ENCODE data around the gene SNAP47. TPM values are rescaled to one million over a fixed set of nuclear protein-coding genes. Genes with fewer than 3 reads are reported as not detected.
"Not testable (repeated sequence)": the region's sequence is repeated elsewhere in the genome, so short reads cannot be mapped to it uniquely, and the experiment has no call there.

SNAP47 gene
- total RNA-seq, 2 donors from 2014 or later: 51.6 to 74.7 TPM

DNA sequence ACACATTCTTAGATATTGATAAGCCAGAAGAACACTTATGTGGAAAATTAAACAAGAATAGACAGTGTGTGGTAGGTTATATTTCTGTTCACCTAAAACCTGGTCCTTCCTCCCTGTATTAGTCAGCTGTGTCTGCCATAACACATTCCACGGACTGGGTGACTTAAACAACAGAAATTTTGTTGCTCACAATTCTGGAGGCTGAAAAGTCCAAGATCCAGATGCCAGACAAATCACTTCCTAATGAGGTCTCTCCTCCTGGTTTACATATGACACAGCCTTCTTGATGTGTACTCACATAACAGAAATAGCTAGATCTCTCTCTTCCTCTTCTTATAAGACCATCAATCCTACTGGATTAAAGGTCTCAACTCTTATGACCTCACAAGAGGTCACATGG lies 25.8 kb upstream of the SNAP47 start:
- Histone ChIP-seq H3K4me3 (no peak overlapping the region), H3K9me3 (no peaks in the 10 kb centered on the region), H3K27me3 (replicated peaks; ENCODE audit: insufficient read depth) (no peaks in the 10 kb centered on the region), H3K4me1 (replicated peaks) (no peaks in the 10 kb centered on the region), H3K27ac (no peak overlapping the region), H3K36me3 (no peaks in the 10 kb centered on the region)
- no peak for DNase-seq (ENCODE audit: low spot score)
- TF ChIP-seq, protein P1, sequence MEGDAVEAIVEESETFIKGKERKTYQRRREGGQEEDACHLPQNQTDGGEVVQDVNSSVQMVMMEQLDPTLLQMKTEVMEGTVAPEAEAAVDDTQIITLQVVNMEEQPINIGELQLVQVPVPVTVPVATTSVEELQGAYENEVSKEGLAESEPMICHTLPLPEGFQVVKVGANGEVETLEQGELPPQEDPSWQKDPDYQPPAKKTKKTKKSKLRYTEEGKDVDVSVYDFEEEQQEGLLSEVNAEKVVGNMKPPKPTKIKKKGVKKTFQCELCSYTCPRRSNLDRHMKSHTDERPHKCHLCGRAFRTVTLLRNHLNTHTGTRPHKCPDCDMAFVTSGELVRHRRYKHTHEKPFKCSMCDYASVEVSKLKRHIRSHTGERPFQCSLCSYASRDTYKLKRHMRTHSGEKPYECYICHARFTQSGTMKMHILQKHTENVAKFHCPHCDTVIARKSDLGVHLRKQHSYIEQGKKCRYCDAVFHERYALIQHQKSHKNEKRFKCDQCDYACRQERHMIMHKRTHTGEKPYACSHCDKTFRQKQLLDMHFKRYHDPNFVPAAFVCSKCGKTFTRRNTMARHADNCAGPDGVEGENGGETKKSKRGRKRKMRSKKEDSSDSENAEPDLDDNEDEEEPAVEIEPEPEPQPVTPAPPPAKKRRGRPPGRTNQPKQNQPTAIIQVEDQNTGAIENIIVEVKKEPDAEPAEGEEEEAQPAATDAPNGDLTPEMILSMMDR (IDR thresholded peaks at IDR 0.05): no peak
- TF ChIP-seq POLR2AphosphoS5 (IDR thresholded peaks at IDR 0.05) (no peak), POLR2A (IDR thresholded peaks at IDR 0.05) (no peak)
- WGBS: 81% methylated on average over 1 of the region's 1 CpG
- intact Hi-C loops (cut with DNase I): no loop called here

DNA sequence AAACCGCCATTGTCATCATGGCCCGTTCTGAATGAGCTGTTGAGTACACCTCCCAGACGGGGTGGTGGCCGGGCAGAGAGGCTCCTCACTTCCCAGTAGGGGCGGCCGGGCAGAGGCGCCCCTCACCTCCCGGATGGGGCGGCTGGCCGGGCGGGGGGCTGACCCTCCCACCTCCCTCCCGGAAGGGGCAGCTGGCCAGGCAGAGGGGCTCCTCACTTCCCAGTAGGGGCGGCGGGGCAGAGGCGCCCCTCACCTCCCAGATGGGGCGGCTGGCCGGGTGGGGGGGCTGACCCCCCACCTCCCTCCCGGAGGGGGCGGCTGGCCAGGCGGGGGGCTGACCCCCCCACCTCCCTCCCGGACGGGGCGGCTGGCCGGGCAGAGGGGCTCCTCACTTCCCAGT lies 24.8 kb upstream of the SNAP47 start:
- H3K9me3 ChIP-seq; H3K36me3 ChIP-seq; DNase-seq (ENCODE audit: low spot score); H3K4me3 ChIP-seq; intact Hi-C loops (cut with DNase I); H3K4me1 ChIP-seq (replicated peaks); H3K27me3 ChIP-seq (replicated peaks; ENCODE audit: insufficient read depth); H3K27ac ChIP-seq: not testable (repeated sequence)
- 94% methylated on average over 10 of the region's 24 CpGs for WGBS

DNA sequence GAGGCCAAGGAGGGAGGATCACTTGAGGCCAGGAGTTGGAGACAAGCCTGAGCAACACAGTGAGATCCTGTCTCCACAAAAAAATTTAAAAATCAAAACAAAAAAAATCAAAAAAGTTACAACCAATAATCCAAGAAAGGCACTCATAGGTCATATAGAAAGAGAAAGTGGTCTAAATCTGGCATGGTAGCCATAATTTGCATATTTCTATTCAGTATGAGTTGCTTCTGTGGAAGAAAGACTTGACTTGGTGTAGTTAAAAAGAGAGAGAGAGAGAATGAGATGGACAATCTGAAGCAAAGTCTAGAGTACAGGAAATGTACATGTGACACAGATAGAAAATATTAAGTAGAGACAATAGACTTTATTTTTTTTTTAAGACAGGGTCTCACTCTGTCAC lies 22.6 kb upstream of the SNAP47 start:
- Histone ChIP-seq H3K4me1 (replicated peaks) (no peaks in the 10 kb centered on the region), H3K27me3 (replicated peaks; ENCODE audit: insufficient read depth) (no peaks in the 10 kb centered on the region), H3K9me3 (no peaks in the 10 kb centered on the region), H3K4me3 (no peak overlapping the region), H3K27ac (no peak overlapping the region), H3K36me3 (no peaks in the 10 kb centered on the region)
- intact Hi-C loops (cut with DNase I): no loop called here
- TF ChIP-seq POLR2A (IDR thresholded peaks at IDR 0.05): no peak
- TF ChIP-seq POLR2AphosphoS5 (IDR thresholded peaks at IDR 0.05): no peak
- TF ChIP-seq, protein P1 (IDR thresholded peaks at IDR 0.05): no peak
- DNase-seq (ENCODE audit: low spot score): no peak

DNA sequence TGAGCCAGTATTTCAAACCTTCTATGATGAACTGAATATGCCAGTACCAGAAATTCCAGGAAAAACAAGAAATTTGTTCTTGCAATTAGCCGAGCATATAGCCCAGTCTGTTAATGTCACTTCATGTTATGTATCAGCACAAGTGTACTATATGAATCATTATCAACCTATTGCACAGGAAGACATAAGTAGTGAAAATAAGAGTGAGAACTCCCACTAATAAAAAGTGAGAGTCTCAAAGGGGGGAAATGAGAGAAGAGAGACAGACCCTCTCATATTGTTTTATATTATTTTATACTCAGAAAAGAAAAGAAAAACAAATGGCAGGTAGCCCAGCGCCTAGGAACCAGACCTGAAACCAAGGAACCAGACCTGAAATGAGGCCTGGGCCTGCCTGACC lies 16.3 kb upstream of the SNAP47 start:
- 78% methylated on average over 2 of the region's 2 CpGs for WGBS
- no peak for DNase-seq (ENCODE audit: low spot score)
- intact Hi-C loops (cut with DNase I): no loop called here
- H3K4me3 ChIP-seq: no peak overlapping the region
- TF ChIP-seq, protein P1 (IDR thresholded peaks at IDR 0.05): no peak
- TF ChIP-seq POLR2AphosphoS5 (IDR thresholded peaks at IDR 0.05) (no peak), POLR2A (IDR thresholded peaks at IDR 0.05) (no peak)
- no peaks in the 10 kb centered on the region for H3K36me3 ChIP-seq
- no peaks in the 10 kb centered on the region for H3K27me3 ChIP-seq (replicated peaks; ENCODE audit: insufficient read depth)
- no peaks in the 10 kb centered on the region for H3K9me3 ChIP-seq
- H3K4me1 ChIP-seq (replicated peaks): no peaks in the 10 kb centered on the region
- no peak overlapping the region for H3K27ac ChIP-seq

DNA sequence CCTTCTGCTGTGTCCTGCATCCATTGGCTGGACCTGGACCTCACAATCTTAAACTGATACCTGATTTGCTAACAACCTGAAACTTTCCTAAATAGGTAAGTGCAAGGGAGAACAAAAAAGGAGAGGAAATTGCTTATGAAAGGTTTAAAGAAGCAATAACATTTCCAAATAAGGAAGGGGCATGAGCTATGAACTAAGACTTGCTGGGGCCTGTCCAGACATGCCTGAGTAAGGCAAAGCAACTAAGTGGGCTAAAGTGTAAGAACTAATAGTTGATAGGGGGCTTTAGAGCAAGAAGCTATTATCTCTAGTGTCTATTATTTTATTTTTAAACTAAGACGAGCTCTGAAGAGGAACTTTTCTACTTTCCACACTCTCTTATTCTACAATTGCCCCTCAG lies 11.8 kb upstream of the SNAP47 start:
- Histone ChIP-seq H3K36me3 (no peaks in the 10 kb centered on the region), H3K9me3 (no peaks in the 10 kb centered on the region), H3K4me3 (no peak overlapping the region), H3K27ac (no peak overlapping the region), H3K27me3 (replicated peaks; ENCODE audit: insufficient read depth) (no peaks in the 10 kb centered on the region), H3K4me1 (replicated peaks) (no peaks in the 10 kb centered on the region)
- TF ChIP-seq POLR2A (IDR thresholded peaks at IDR 0.05): no peak
- TF ChIP-seq POLR2AphosphoS5 (IDR thresholded peaks at IDR 0.05): no peak
- TF ChIP-seq, protein P1 (IDR thresholded peaks at IDR 0.05): no peak
- intact Hi-C loops (cut with DNase I): no loop called here
- 82% methylated on average over 1 of the region's 1 CpG for WGBS
- DNase-seq (ENCODE audit: low spot score): no peak

All from prostate gland (tissue), 2 donors.